SU-DHL-6 (cell line): ENCODE measurements around the gene UBASH3A.

Experiments
- H2AFZ ChIP-seq: fragments of 200-600 bp; sonication (generic); 2 replicates; pipeline ENCODE4 v1.6.1; 2014; ENCODE audit warnings: low read depth, mild to moderate bottlenecking, moderate library complexity, mixed read lengths, antibody characterized with exemption, low read length; ENCODE audit not compliant: severe bottlenecking
- H3F3A ChIP-seq: fragments of 200-600 bp; shearing (Covaris generic); 2 replicates; pipeline ENCODE4 v1.6.0; 2016; ENCODE audit warnings: antibody characterized with exemption, mild to moderate bottlenecking; ENCODE audit not compliant: insufficient read depth
- H3K27ac ChIP-seq: fragments of 200-600 bp; sonication (generic); 2 replicates; pipeline ENCODE4 v1.5.1; 2016; ENCODE audit warnings: low read depth, mild to moderate bottlenecking, low read length, moderate library complexity, mixed read lengths
- H3K27me3 ChIP-seq: fragments of 200-600 bp; sonication (generic), shearing (Covaris generic); 2 replicates; pipeline ENCODE4 v1.6.0; 2014; ENCODE audit warnings: mild to moderate bottlenecking, low read length
- H3K36me3 ChIP-seq: fragments of 200-600 bp; sonication (generic); 2 replicates; pipeline ENCODE4 v1.6.1; 2014; ENCODE audit warnings: mild to moderate bottlenecking, low read length, mixed read lengths
- H3K4me2 ChIP-seq: fragments of 300-600, 200-600 bp; shearing (Covaris generic), sonication (generic); 2 replicates; pipeline ENCODE4 v1.6.0; 2014; ENCODE audit warnings: low read length, low read depth, mild to moderate bottlenecking; ENCODE audit not compliant: poor library complexity, severe bottlenecking
- H3K4me3 ChIP-seq: fragments of 200-600 bp; sonication (generic); 2 replicates; pipeline ENCODE4 v1.5.1; 2014; ENCODE audit warnings: antibody characterized with exemption, low read length, mild to moderate bottlenecking, mixed read lengths; ENCODE audit not compliant: insufficient read depth, poor library complexity, severe bottlenecking
- H3K79me2 ChIP-seq: fragments of 200-600 bp; sonication (generic); 2 replicates; pipeline ENCODE4 v1.6.1; 2014; ENCODE audit warnings: mild to moderate bottlenecking, low read length, moderate library complexity; ENCODE audit not compliant: insufficient read depth
- H3K9ac ChIP-seq: fragments of 200-600 bp; sonication (generic); 2 replicates; pipeline ENCODE4 v1.7.0; 2014; ENCODE audit warnings: mild to moderate bottlenecking, low read length
- H3K9me2 ChIP-seq: fragments of 200-600 bp; sonication (generic); replicated peaks from 2 replicates; pipeline ENCODE4 v1.6.1; 2014; ENCODE audit warnings: low read length; ENCODE audit not compliant: insufficient read depth
- H3K9me3 ChIP-seq: fragments of 200-600 bp; sonication (generic); 2 replicates; pipeline ENCODE4 v1.6.1; 2014; ENCODE audit warnings: low read length, mixed read lengths; ENCODE audit not compliant: insufficient read depth
- H4K20me1 ChIP-seq: fragments of 200-600 bp; sonication (generic); 2 replicates; pipeline ENCODE4 v1.6.1; 2014; ENCODE audit warnings: low read depth, mild to moderate bottlenecking, antibody characterized with exemption, low read length, moderate library complexity, mixed read lengths
- EZH2phosphoT487 ChIP-seq: fragments of 200-600 bp; sonication (generic), shearing (Covaris generic); conservative IDR thresholded peaks from 2 replicates; pipeline ENCODE4 v1.6.1; 2018; ENCODE audit warnings: mild to moderate bottlenecking, antibody characterized with exemption, low read length, moderate library complexity, mixed read lengths
- TF ChIP-seq, protein P1 (sequence below): fragments of 200-600 bp; sonication (generic); IDR thresholded peaks from one replicate; pipeline ENCODE4 v1.5.1; 2017; ENCODE audit warnings: antibody characterized with exemption, mild to moderate bottlenecking, low read length, moderate library complexity; ENCODE audit not compliant: insufficient read depth, poor library complexity, severe bottlenecking

UBASH3A gene

DNA sequence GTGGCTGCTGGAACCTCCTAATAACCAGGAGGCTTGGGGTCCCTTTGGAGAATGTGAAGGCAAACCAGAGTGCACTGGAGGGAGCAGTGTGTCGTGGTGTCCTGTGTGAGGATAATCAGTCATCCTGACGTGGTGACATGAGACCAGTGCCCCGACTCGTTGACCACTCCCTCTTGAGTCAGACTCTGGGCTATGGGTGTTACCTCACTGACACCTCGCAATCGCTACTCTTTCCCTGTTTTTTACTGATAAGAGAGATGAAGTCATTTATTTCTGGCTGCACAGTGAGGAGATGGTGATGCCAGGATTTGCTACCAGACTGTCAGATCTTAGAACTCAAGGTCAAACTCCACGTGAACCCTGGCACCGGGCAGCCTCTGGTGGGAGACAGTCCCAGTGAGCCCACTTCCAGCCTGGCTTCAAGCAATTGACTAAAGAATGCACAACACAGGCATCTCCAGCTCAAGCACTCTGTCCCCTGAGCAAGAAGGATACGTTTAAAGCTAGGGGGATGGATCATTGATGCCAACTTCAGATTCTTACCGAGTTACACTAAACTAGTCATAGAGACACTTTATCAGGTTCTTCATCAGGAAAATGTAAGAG is 30.3 kb downstream of the UBASH3A start:
- no peaks in the 10 kb centered on the region for H3F3A ChIP-seq
- no peak overlapping the region for H3K9ac ChIP-seq
- TF ChIP-seq, protein P1, sequence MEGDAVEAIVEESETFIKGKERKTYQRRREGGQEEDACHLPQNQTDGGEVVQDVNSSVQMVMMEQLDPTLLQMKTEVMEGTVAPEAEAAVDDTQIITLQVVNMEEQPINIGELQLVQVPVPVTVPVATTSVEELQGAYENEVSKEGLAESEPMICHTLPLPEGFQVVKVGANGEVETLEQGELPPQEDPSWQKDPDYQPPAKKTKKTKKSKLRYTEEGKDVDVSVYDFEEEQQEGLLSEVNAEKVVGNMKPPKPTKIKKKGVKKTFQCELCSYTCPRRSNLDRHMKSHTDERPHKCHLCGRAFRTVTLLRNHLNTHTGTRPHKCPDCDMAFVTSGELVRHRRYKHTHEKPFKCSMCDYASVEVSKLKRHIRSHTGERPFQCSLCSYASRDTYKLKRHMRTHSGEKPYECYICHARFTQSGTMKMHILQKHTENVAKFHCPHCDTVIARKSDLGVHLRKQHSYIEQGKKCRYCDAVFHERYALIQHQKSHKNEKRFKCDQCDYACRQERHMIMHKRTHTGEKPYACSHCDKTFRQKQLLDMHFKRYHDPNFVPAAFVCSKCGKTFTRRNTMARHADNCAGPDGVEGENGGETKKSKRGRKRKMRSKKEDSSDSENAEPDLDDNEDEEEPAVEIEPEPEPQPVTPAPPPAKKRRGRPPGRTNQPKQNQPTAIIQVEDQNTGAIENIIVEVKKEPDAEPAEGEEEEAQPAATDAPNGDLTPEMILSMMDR: no peak
- no peak for TF ChIP-seq EZH2phosphoT487
- no peaks in the 10 kb centered on the region for H4K20me1 ChIP-seq
- no peak overlapping the region for H3K4me2 ChIP-seq
- no peaks in the 10 kb centered on the region for H3K79me2 ChIP-seq
- H3K36me3 ChIP-seq: no peaks in the 10 kb centered on the region
- peaks cover 5% of the 10 kb centered on the region; the same call in 1 of the 2 replicates for H3K9me3 ChIP-seq
- no peak overlapping the region for H2AFZ ChIP-seq
- no peaks in the 10 kb centered on the region for H3K9me2 ChIP-seq
- no peak overlapping the region for H3K27ac ChIP-seq
- H3K27me3 ChIP-seq: no peaks in the 10 kb centered on the region
- no peak overlapping the region for H3K4me3 ChIP-seq

DNA sequence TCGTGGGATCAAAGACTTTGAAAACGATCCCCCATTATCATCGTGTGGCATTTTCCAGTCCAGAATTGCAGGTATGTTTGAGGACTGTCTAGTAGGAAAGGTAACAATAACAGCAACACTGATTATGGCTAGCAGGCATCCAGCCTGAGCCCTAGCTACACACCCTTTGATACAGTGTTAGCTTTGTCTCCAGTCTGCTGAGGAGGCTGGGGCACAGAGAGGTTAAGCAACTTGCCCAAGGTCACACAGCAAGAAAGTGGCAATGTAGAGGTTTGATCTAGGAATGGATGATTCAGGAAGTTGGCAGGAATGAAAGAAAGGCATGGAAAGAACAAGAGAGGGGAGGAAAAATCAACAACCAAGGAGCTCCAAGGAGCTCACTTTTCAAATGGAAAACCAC is 31.2 kb downstream of the UBASH3A start:
- no peak overlapping the region for H3K4me2 ChIP-seq
- no peaks in the 10 kb centered on the region for H3K9me2 ChIP-seq
- no peaks in the 10 kb centered on the region for H3K36me3 ChIP-seq
- no peak overlapping the region for H3K9ac ChIP-seq
- no peak overlapping the region for H3K4me3 ChIP-seq
- no peaks in the 10 kb centered on the region for H3K27me3 ChIP-seq
- peaks cover 5% of the 10 kb centered on the region; the same call in 1 of the 2 replicates for H3K9me3 ChIP-seq
- no peak overlapping the region for H3K27ac ChIP-seq
- TF ChIP-seq, protein P1: no peak
- TF ChIP-seq EZH2phosphoT487: no peak
- H3F3A ChIP-seq: no peaks in the 10 kb centered on the region
- H3K79me2 ChIP-seq: no peaks in the 10 kb centered on the region
- no peaks in the 10 kb centered on the region for H4K20me1 ChIP-seq
- H2AFZ ChIP-seq: no peak overlapping the region

DNA sequence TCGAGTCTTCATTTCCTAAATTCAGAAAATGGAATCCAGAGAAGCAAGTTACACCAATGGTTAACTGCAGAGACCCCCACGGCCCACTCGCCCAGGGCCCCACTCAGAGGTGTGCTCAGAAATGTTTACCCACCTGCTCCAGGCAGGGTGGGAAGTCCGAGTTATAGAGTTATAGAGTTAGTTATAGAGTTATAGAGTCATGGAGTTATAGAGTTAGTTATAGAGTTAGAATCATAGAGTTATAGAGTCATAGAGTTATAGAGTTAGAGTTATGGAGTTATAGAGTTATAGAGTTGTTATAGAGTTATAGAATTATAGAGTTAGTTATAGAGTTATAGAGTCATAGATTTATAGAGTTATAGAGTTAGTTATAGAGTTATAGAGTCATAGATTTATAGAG is 31.7 kb downstream of the UBASH3A start:
- H3K79me2 ChIP-seq: no peaks in the 10 kb centered on the region
- no peak overlapping the region for H3K4me2 ChIP-seq
- H3K9ac ChIP-seq: no peak overlapping the region
- peaks cover 5% of the 10 kb centered on the region; the same call in 1 of the 2 replicates for H3K9me3 ChIP-seq
- no peak overlapping the region for H3K4me3 ChIP-seq
- no peaks in the 10 kb centered on the region for H3K36me3 ChIP-seq
- no peaks in the 10 kb centered on the region for H3F3A ChIP-seq
- no peak overlapping the region for H3K27ac ChIP-seq
- no peaks in the 10 kb centered on the region for H4K20me1 ChIP-seq
- no peak for TF ChIP-seq EZH2phosphoT487
- TF ChIP-seq, protein P1: no peak
- H2AFZ ChIP-seq: no peak overlapping the region
- H3K9me2 ChIP-seq: no peaks in the 10 kb centered on the region
- H3K27me3 ChIP-seq: no peaks in the 10 kb centered on the region
